Amygdala (tissue), 56 donors: ENCODE results near the gene TMEM178A.
"Not testable (repeated sequence)": the region's sequence is repeated elsewhere in the genome, so short reads cannot be mapped to it uniquely, and the experiment has no call there.

Experiments
- DNase-seq, 56 donors: peaks; one replicate each; lab custom pipeline; 2025; lab: John Stamatoyannopoulos, UW

TMEM178A gene

DNA sequence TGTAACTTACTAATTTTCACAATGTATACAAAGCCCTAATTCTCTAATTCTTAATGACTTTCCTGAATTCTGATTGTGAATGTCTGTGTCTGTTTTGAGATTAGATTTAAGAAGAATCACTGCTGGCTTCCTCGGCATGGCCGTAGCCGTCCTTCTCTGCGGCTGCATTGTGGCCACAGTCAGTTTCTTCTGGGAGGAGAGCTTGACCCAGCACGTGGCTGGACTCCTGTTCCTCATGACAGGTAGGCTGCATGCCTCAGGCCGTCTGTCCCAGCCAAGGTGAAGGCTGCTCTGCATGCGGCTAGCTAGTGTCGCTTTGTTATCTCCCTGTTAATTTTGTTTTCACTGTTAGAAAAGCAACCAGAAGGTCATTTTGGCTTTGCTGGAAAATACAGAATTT is 41.2 kb downstream of the TMEM178A start:
- DNase-seq: no peak

DNA sequence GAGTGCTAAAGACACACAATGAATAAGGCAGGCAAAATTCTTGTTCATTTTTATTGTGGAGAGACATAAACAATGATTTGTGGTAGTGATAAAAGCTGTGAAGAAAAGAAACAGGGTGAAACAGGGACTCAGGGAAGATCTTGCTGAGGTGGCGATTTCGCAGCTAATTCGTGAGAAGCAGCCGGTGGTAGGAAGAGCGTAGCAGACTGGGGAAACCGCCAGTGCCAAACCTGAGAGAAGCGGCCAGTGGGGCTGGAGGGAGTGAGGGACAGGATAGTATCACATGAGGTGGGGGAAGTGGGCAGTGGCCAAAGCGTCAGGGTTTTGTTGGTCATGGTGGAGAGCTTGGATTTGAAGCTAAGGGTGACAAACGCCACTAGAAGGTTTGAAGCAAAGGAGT is 42.3 kb downstream of the TMEM178A start:
- no peak for DNase-seq

DNA sequence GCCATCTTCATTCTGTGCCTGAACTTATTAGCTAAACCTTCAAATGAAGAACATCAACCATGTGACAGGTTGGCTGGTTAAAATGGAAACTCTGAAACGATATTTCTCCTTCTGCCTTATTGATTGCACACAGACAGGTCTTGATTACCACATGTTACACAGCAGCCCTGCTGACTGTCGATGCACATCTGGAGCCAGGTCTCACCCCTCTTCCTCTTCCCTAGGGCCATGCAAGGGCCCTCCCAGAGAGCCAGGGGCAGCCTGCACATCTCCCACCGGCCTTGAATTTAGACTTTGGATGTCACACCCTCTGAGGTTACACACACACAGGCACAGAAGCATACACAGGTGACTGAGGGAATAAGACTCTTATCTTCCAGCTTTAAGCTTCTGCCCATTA is 45.1 kb downstream of the TMEM178A start:
- no peak for DNase-seq

DNA sequence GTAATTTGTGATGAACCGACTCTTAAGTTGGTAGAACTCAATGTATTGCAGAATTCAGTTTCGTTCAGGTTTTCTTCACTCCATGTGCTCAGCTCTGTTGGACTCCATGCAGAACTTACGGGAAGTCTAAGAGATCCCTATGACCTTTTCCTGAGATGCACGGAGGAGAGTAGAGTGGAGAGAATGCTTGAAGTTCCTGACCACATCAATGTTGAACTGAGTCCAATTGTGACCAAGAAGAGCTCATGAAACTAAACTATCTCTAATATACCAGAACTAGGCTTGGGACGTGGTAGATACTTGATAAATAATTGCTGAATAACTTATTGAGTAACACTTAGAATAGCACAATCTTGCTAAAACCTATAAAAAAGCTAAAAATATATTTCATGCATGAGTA is 47.2 kb downstream of the TMEM178A start:
- no peak for DNase-seq

DNA sequence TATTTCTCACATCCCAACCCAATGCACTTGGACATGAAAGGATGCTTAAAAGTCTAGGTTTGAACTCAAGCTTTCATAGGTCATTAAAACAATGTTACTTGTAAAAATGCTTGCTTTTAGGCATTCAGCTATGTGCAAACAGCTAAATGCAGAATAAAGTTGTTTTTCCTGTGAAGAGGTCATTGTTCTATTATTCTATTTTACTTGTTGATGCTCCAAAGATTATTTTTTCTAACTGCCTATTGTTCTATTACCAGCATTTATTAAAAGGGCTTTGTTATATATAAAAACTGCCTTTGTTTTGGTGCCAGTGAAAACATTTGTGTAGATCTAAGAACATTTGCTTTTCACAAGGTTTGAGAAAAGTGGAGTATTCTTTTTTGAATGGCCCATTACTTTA is 49.4 kb downstream of the TMEM178A start:
- DNase-seq: no peak

DNA sequence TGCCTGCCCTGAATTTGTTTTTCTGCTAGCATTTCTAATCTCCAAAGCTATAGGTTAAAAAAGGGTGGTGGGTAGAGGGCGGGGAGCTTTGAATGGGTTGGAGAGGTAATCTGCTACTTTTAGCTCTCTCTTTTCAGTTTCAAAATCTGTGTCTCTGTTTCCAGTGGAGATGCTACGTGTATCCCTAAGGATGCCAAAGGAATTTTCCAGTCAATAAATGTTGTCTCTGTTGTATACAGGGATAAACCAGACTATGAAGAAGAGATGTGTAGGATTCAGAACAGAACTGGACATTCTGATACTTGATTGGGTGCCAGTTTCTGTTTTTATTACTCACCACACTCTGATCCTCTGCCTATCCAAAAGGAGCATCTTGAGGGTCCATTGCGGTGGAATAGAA is 50.1 kb downstream of the TMEM178A start:
- no peak for DNase-seq

DNA sequence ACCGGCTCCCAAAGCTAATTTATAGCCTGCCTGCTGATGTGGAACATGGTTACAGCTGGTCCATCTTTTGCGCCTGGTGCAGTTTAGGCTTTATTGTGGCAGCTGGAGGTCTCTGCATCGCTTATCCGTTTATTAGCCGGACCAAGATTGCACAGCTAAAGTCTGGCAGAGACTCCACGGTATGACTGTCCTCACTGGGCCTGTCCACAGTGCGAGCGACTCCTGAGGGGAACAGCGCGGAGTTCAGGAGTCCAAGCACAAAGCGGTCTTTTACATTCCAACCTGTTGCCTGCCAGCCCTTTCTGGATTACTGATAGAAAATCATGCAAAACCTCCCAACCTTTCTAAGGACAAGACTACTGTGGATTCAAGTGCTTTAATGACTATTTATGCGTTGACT is 51.4 kb downstream of the TMEM178A start:
- DNase-seq: no peak

DNA sequence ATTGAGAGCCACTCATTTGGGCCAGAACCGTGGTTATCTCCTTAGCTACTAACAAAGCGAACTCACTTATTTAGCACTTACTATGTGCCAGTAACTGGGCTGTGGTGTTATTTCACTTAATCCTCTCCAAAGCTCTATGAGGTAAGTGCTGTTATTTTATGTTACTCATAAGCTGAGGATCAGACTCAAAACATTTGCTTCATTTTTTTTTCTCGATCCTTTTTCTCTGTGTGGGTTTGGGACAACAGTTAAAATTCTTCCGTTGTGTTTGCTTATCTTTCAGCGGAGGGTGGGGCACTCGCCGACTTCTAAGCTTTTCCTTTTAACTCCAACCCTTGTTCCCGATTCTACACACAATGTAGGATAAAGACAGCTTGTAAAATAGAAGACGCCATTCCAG is 52.8 kb downstream of the TMEM178A start:
- DNase-seq: no peak

DNA sequence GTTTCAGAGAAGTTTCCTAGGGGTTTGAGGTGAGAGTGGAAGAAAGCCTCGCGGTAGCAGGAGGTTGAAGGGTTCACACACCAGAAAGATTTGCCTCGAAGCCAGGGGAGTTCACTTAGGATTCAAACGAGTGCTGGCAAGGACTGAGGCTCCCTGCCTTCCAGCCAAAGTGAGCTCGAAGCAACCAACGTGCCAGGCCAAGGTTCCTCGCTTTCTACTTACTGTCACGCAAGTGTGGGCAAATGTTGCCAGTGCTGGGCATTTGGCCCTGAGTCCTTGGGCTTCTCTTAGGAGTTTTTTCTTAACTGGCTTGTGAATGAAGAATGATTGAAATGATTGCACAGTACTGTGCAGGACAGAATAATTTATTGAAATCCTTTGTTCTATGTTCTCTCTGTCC is 53.6 kb downstream of the TMEM178A start:
- peak in 41 of 56 donors; percentile 12 to 86 (median 45) for DNase-seq

DNA sequence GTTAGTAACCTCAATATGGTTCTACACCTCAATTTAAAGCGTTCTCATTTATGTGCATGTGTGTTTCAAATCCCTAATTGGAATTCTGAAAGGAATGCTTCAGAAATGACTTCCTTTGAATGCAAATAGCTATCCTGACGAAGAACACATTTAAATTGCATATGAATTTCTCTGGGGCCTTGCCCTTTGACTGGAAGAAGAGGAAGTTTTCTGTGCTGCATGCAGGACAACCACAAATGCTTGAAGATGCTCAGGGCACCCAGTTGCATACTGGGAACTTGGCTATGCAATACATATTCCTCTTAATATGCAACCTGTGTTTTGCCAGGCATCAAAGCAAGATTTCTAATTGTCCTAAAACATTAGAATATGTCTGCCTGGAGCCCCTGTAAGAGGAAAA is 55.3 kb downstream of the TMEM178A start:
- DNase-seq: no peak

DNA sequence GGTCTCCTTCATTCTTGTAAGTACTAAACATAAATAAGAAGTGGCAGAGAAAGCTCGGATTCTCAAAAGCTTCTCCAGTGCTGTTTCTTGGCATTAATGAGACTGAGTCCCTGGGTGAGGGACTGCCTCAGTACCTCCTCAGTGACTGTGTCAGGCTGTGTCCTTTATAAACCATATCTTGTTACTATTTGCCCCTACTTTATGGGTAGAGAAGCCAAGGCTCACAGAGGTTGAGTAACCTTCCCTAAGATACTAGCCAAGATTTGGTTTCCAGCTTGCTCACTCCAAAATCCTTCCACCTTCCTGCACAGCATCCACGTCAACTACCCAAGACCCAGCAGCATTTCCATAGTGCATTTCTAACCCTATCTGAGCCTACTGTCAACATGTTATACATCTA is 57.8 kb downstream of the TMEM178A start:
- DNase-seq: no peak

DNA sequence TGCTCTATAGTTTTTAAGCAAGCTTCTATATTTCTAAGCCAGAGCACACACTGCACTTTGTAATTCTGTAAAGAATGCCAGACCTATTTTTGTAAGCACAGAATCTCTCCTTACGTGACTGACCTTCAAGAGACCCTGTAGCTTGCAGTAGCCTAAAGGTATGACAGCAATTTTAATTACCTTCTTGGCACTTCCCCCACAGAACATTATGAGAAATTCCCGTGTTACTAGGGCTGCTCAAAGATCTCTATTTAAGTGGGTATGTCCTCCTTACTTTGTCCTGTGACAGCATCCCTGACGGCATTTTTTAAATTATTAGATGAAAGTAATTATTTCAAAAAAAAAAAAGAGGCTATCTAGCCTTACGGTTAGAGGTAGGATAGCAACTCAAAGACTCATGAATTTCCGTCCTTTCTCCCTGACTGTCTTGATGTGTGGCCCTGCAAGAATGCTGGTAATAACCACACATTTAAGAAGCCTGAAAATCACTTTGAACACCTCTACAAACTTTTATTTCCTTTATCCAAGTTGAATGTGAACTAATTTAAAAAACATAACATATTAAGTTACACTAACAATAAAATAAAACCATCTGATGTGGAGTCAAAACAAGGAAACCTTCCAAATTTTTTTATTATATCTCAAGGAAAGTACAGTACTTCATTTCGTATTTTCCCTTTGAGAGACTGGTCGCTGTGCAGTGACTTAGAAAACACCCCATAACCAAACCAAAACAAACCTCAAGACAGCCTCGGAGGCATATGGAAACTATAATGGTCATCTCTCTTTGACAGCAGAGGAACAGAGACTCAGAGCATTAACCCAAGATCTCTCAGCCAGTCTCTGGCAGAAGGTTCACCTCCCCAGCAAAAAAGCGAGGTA is 58.5 kb downstream of the TMEM178A start:
- no peak for DNase-seq

DNA sequence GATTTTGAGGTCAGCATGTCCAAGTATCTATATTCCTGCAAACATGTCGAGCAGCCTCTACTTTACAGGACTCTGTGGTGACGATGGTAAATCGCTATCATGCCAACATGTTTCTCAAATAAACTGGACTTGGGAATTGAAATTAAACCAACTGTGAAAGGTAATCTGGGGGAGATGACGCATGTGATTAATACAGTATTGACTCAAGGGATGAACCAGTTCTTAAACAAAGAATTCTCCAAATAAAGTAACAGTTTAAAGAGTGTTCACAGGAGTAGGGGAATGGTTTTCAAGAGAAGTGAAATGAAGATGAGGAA is 59.1 kb downstream of the TMEM178A start:
- DNase-seq: no peak

DNA sequence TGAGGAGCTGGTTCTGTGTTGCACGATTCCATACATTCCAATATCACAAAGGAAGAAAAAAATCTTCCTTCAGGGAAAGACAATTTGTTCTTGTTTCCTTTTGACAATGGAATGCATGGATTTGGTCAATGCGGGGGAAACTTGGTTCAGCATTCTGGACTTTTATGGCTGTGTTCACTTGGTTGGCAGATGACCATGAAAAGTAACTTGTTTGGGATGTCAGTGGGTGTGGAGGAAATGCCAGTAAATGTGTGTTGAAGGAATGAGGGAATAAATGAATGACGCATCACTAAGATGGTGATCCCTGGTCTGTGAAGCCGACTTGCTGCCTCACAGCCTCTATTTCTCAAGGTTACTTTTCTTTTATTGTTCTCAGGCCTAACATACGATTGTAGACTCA is 59.7 kb downstream of the TMEM178A start:
- DNase-seq: no peak

DNA sequence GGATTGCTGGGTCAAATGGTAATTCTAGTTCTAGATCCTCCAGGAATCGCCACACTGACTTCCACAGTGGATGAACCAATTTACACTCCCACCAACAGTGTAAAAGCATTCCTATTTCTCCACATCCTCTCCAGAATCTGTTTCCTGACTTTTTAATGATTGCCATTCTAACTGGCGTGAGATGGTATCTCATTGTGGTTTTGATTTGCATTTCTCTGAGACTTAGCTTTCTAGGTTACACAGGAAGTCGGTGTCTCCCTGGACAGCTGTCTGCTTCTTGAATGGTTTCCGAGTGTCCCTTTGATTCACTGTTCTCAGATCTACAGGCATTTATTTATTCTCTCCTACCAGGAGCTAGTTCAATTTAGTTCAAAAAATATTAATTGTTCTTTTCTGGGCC is 62.4 kb downstream of the TMEM178A start:
- not testable (repeated sequence) for DNase-seq

DNA sequence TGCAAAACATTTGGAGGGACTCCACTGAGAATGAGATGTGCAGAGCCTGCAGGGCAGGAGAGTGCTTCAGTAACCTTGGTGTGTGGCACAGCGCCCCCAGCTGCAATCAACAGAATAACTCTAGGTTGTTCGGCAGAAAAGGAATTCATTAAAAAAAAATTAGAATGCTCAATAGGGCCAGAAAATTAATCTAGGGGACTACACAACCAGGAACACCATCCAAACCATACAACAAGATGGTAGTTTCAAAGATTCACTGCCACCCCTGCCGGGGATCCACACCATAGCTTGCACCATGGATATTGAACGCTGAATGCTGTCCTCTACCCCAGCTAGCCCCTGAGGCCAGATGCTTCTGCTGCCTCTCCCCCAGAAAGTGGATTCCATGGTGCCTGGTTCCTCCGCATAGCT is 63.2 kb downstream of the TMEM178A start:
- DNase-seq: peak in 11 of 56 donors; percentile 6 to 41 (median 12)

DNA sequence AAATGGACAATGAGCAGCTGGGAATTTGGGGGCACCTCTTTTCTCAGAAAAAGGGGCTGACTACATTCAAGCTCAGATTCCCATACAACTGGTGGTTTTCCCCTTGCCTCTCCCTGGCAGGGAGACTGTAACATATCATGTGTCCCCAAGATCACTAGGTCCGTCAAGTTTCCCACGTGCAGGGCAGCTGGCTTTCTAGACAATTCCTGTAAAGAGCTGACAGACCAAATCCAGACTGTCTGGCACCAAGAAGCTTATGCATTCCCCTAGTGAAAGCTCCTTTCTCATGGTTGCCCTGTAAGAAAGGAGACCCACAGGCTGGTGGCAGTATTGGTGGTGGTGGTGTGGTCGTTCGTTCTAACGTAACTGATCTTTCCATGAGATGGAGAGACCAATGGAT is 64.6 kb downstream of the TMEM178A start:
- no peak for DNase-seq

DNA sequence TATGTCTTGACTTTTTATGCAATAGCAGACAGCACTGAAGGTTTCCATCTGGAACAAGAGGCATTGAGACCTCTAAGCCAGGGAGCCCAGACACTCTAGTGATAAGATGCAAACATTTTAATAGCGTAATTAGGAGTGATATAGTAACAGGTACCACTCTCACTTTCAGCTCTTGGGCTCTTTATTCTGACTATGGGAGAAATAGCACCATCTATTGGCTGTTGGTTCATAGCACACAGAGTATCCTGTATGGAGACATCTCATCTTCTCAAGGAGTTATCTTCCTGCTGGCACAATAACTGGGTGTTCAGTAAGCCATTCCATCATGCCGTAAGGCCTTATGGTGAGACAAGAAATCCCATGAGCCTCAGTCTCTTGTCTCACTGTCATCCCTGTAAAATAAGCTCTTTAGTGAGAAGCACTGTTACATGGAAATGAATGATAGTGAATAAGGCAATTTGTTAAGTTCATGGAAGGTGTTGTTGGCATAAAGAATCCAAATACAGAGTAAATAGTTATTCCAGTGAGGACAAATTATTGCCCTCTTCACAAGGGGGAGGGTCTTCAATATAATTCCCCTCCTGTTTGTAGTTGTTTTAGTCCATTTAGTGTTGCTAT is 65.1 kb downstream of the TMEM178A start:
- no peak for DNase-seq

DNA sequence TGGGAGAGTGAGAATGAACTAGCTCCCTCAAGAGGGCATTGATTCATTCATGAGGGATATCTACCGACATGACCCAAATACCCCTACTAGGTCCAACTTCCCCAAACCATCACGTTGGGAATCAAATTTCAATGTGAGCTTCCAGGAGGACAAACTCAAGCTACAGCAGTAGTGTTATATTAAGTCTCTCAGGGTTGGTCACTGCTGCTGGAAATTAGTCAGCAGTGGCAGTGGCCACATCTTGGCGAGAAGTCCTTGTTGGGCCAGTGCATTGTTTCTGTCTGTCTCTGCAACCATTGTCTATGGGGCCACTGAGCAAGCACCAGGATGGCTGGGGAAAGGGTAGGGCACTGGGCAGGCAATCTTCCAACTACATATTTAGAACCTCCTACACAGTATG is 65.8 kb downstream of the TMEM178A start:
- DNase-seq: no peak

DNA sequence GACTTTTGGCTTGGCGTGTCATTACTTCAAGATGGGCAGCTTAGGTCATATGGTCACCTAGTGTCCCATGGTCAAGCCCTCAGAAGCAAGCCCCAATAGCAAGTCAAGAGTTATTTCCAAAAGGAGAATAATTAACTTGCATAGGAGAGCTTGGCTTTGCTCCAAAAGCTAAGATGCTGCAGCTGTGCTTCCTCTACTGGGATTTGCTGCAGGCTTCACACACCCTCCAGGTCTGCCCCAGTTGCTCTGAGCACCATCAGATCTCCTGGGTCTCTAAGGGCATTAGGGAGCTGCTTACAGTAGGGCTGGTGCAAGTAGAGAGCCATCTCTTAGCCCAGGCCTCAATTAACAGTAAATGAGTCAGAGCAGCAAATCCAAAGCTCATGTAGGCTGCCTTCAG is 66.8 kb downstream of the TMEM178A start:
- no peak for DNase-seq

DNA sequence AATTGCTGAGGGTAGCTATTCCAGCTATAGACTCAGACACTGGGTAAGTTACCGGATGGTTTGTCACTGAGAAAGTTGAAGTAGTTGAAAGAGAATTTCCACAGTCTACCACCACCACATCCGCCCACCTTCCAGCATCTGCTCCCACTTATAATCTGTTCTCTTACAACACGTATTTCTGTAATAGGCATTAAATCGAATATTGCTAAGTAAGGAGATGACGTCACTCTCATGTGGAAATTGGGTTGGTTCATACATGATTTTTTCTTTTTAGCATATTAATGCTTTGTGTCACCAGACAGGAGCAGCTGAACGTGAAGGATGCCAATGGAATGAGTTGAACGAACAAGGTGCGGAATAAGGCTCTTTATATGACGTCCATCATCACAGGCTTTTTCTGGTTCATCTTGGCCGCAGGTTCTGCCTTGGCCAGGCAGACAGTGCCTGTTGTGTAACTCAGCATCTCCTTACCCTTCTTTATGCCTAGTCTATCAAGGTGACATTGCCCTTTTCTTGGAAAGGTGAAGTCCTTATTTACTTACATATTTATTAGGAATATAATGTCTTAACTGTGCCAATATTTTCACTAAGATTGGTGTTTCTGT is 67.5 kb downstream of the TMEM178A start:
- peak in 1 of 56 donors; percentile 17 for DNase-seq

DNA sequence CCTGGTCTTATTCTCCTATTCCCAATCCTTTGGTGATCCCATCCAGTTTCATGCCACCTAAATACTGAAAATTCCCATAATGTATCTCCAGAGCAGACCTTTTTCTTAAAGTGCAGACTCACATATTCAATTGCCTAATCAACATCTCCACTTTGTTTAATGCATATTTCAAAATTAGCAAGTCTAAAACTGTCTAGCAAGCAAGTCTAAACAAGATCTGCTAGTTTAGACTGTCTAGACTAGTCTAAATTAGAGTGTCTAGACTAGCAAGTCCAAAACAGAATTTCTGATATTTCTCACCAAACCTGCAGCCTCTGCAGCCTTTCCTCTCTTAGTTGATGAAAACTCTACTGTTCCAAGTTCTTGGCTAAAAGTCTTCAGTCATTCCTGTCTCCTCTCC is 68.7 kb downstream of the TMEM178A start:
- DNase-seq: no peak
